Stimulated activated CD4-positive, alpha-beta T cell treated with anti-CD3 and anti-CD28 coated beads, Interleukin-15, amount 100 ng/mL, for 48 hours (primary cell): Measurements from ENCODE around the gene SDK1.

ENCODE experiments used
- DNase-seq, 2 donors: peaks; one replicate each; pipeline ENCODE4 v3.0.0-alpha.2; 2020; ENCODE audit warnings: low read depth in 2 of 2

SDK1 gene

DNA sequence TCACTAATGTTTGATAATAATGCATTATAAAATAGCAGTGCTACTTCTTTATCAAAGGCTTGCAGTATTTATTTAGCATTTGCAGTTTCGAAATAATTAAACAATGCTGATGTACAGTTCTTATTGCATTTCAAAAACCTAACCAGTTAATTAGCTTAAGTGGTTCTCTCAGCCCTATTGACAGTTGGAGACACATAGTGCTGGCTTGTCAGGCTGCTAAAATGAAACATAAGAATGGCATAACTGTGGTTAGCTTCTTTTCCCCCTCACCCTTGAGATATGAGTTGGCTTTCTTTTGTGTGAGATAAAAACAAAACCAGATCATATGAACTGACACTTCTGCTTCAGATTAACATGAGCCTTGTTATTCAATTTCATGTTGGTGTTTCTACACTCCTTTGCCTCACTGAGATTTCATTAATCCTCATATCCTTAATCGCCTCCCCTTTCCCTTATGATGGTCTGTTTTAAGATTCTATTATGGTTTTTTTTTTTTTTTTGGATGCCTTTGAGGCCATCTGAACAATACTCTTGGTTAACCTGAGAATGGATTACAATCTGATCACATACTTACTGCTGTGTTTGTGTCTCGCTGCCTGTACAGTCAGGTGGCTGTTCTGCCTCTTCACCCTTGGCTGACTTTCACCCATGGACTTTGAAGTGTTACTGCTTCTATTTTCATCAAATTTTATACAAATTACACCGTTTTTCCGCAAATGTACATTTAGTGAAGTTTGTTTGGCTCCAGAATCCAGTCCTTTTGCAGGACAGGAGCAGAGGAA lies 108.0 kb downstream of the SDK1 start:
- DNase-seq = no peak

DNA sequence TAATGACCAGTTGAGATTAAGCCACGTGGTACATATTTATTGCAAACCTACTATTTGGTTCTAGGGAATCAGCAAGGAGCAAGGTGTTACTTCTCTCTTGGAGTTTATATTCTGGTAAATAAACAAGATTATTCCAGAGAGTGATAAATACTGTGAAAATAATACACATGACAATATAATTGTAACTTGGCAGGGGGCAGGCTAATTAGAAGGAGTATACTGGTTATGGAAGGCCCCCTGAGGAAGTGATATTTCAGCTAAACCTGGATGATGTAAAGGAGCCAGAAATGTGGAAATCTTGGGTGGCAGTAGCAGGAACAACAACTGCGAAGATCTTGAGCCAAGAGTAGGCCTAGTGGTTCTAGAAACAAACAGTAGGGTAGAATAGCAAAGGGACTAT lies 111.8 kb downstream of the SDK1 start:
- no peak for DNase-seq

- DNase-seq = no peak
These were observed 114.8 kb downstream of the SDK1 start for GRCh38 chr7:3415861-3416312.

DNA sequence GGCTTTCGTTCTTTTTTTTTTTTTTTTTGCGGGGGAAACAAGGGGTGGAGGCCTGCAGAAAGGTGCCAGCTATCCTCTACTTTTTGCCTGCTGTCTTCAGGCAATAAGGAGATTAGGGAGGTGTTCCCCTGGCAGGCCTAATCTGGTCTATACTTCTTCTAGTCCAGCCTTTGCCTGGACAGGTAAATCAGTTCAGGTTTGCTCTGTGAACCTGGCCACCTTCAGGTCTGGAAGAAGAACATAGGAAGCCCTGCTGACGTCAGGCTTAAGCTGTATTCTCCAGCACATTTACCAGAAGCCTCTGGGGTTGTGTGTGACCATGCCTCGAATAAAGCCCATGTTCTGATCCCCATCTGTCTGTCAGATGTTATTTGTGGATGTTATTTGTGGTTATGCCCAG lies 115.4 kb downstream of the SDK1 start:
- DNase-seq = no peak

GRCh38 chr7:3425087-3425486 lies 124.0 kb downstream of the SDK1 start:
- no peak for DNase-seq

- no peak for DNase-seq
These were observed 125.0 kb downstream of the SDK1 start for GRCh38 chr7:3426064-3426463.

DNA sequence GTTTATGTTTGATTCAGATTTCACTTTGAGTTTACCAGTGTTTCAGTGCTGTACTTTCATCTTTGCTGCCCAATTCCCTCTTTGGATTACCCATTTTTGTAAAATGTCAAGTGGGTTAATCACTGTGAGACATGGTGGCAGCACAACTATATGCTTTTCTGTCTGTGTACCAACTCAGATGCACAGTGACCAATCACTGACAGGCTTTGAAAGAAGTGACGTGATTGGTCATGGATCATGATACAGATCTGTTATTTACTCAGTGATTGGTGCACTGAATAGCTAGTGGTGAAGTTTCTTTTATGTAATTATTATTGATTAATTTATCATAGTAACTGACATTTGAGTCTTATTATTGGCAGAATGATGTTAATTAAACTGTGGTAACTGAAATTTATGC lies 126.9 kb downstream of the SDK1 start:
- DNase-seq = no peak

- no peak for DNase-seq
These were observed 128.9 kb downstream of the SDK1 start for GRCh38 chr7:3429981-3430380.

DNA sequence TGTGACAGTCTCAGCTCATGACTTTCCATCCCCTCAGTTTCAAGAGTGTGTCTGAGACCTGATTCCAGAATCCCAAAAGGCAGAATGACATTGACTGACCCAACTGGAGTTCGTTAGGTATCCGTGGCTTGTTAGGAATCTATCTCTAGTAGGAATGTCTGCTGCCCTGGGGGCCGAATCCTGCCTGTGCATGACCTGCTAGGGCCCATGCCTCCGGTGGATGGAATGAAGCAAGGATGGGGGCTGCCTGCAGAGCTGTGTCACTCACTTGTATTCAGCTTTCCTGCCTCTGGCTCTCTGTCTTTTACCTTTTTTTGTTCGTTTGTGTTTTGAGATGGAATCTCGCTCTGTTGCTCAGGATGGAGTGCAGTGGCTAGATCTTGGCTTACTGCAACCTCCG lies 129.5 kb downstream of the SDK1 start:
- DNase-seq = no peak

DNA sequence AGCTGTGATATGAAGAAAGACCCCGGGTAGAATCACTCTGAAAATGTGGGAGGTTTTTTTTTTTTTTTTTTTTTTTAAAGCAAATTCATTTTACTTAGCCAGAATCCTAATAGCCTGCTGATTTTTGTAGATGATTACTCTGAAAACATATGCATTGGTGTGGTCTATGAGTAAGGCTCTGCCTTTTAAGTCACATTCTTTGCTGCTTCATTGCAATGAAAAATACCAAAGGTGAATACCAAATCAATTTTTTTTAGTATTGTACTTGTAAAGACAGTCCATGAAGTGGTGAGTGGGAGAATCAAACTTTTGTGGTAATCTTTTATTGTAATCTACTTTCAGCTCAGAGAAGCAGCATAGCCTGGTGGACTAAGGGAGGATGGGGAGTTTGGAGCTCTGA lies 130.3 kb downstream of the SDK1 start:
- DNase-seq = no peak

- DNase-seq = no peak
These were observed 131.9 kb downstream of the SDK1 start for GRCh38 chr7:3432911-3433310.

GRCh38 chr7:3434611-3435010 lies 133.6 kb downstream of the SDK1 start:
- no peak for DNase-seq

GRCh38 chr7:3436112-3436511 lies 135.1 kb downstream of the SDK1 start:
- no peak for DNase-seq

DNA sequence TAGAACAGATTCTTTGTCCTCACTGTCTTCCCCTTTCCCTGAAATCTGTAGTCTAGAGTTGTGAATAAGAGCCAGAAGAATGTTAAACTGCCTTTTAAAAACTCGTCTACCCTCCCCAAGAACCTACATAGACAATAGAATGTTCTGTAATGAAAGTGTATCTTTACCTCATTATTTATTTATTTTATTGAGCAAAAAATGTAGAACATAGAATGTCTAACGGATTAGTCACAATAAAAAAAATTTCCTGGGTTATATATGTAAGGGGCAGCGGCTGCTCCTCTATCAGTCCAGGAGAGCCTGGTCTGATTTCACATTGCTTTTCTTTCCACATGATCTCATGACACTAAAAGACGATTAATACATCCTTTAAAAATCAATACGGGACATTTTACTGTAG lies 135.7 kb downstream of the SDK1 start:
- DNase-seq = no peak

DNA sequence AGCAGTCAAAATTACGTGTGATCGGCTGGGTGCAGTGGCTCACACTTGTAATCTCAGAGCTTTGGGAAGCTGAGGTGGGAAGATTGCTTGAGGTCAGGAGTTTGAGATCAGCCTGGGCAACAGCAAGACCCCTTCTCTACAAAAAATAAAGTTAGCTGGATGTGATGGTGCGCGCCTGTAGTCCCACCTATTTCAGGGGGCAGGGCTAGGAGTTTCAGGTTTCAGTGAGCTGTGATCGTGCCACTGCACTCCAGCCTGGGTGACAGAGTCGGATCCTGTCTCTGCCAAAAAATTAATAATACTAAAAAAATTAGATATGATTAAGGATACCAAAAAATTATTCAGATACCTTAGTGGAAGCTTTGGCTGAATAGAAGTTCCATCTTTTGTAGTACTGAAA lies 136.4 kb downstream of the SDK1 start:
- DNase-seq = no peak

DNA sequence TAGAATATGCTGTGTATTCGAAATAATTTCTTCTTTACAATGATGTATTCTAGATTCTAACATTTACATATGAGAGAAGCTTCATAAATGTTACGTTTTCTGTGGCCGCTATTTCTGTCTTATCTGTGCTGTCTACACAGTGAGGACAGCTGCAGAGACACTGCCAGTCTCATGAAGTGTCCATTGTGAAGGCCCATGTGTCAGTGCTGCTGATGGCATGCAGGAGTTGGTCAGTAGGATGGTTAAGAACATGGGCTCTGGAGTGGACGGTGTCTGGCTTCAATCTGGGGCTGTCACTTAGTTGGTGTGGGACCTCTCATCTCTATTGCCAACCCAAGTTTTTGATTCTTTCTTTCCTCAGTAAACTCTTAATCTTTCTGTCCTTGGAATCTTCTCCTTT lies 137.3 kb downstream of the SDK1 start:
- no peak for DNase-seq

- DNase-seq = no peak
These were observed 138.4 kb downstream of the SDK1 start for GRCh38 chr7:3439333-3440030.

- DNase-seq = no peak
These were observed 139.5 kb downstream of the SDK1 start for GRCh38 chr7:3440509-3440908.

GRCh38 chr7:3443716-3444115 lies 142.7 kb downstream of the SDK1 start:
- DNase-seq = no peak

DNA sequence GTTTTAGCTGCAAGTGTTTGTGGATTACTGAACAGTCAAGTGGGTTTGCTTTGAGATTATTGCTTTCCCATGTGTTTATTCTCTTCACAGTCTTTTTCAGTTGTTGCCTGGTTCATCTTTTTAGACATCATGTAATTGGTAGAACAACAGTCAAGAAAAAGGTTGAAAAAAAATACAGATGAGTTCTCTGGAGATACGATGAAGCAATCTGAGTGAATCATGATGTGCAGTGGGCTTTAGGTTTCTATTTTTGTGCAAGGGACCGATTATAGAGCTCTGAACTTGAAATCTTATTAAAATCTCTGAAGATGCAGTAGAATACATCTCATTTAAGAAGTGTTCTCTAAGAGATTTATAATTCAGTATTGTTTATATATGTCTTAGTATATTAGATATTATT lies 145.7 kb downstream of the SDK1 start:
- no peak for DNase-seq

DNA sequence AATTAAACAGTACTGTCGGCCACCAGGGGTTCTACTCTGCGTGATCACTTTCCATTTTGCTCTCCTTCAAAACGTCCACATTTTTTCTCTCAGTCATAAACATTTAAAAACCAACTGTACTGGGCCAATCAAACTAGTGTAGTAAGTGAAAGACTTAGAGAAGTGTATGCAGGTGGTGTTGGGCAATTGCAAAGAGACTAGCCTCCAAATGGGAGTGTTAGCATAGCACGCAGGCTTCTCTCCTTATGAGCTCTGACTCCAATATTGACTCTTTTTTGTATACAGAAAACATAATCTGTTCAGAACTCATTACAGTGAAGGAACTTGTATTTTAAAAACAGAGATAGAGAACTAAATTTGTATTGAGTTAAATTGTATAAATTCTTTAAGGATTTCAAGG lies 150.6 kb downstream of the SDK1 start:
- DNase-seq = no peak

DNA sequence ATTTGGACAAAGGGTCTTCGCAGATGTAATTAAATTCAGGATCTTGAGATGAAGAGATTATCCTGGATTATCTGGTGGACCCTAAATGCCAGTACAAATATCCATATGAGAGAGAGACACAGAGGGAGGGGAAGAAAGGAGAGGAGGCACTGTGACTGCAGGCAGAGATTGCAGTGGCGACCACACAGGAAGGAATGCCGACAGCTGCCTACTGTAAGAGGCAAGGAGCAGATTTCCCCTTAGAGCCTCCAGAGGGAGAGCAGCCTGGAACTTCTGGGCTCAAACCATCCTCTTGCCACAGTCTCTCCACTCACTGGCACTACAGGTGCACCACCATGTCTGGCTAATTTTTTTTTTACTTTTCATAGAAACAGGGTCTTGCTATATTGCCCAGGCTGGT lies 152.3 kb downstream of the SDK1 start:
- DNase-seq = no peak

DNA sequence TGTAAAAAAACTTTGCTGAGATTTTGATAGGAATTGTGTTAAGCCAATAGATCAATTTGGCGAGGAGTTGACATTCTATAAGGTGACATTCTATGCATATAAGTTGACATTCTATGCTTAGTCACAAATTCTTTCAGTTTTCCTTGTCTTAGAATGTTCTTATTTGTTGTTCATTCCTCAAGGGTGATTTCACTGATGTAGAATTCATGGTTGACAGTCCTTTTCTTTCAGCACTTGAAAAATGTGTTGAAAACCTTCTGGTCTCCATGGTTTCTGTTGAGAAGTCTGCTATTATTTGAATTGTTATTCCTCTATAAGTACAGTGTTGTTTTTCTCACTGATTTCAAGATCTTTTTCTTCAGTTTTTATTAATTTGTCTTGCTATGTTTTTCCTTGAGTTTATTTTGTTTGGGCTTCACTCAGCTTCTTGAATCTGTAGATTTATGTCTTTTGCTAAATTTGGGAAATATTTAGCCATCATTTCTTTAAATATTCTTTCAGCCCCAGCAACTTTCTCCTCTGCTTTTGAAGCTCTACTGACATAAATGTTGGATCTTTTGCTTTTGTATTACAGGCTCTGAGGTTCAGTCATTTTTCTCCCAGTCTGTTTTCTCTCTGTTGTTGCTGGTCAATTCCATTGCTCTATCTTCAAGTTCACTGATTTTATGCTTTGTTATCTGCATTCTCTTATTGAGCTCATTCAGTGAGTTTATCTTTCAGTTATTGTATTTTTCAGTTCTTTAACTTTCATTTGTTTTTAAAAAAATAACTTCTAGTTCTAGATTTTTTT lies 154.9 kb downstream of the SDK1 start:
- DNase-seq = no peak
